DMS153 (cell line): Measurements from ENCODE around the gene IQCE.

ENCODE experiments used
- DNase-seq: peaks from one replicate; lab custom pipeline; 2025; lab: John Stamatoyannopoulos, UW

IQCE gene

GRCh38 chr7:2633538-2634266 is 74.9 kb downstream of the IQCE start:
- DNase-seq, result no peak

- no peak for DNase-seq
Observed at GRCh38 chr7:2634267-2635145, 75.7 kb downstream of the IQCE start.

GRCh38 chr7:2635148-2635668 is 76.4 kb downstream of the IQCE start:
- no peak for DNase-seq

GRCh38 chr7:2635810-2636701 is 77.3 kb downstream of the IQCE start:
- DNase-seq, result no peak

- no peak for DNase-seq
Observed at GRCh38 chr7:2637066-2637471, 78.3 kb downstream of the IQCE start.

- no peak for DNase-seq
Observed at GRCh38 chr7:2637505-2638223, 78.9 kb downstream of the IQCE start.

GRCh38 chr7:2638224-2638991 is 79.6 kb downstream of the IQCE start:
- DNase-seq, result no peak

GRCh38 chr7:2639181-2639681 is 80.5 kb downstream of the IQCE start:
- no peak for DNase-seq

- DNase-seq, result no peak
Observed at GRCh38 chr7:2639695-2640481, 81.1 kb downstream of the IQCE start.

GRCh38 chr7:2640482-2640830 is 81.7 kb downstream of the IQCE start:
- DNase-seq, result no peak

GRCh38 chr7:2640846-2641316 is 82.1 kb downstream of the IQCE start:
- DNase-seq, result no peak

GRCh38 chr7:2641406-2642393 is 82.9 kb downstream of the IQCE start:
- DNase-seq, result no peak

- no peak for DNase-seq
Observed at GRCh38 chr7:2643386-2644219, 84.8 kb downstream of the IQCE start.

- no peak for DNase-seq
Observed at GRCh38 chr7:2644220-2644561, 85.4 kb downstream of the IQCE start.

GRCh38 chr7:2644562-2645273 is 85.9 kb downstream of the IQCE start:
- no peak for DNase-seq

GRCh38 chr7:2645274-2645868 is 86.6 kb downstream of the IQCE start:
- no peak for DNase-seq

- no peak for DNase-seq
Observed at GRCh38 chr7:2646336-2646679, 87.5 kb downstream of the IQCE start.
